KG1 (cell line): ENCODE measurements around the gene HMGN1.
"Not testable (repeated sequence)": the region's sequence is repeated elsewhere in the genome, so short reads cannot be mapped to it uniquely, and the experiment has no call there.

Experiments used
- DNase-seq: peaks from one replicate; lab custom pipeline; 2025; lab: John Stamatoyannopoulos, UW

The HMGN1 gene

GRCh38 chr21:39348355-39349210, at the start of gene HMGN1:
TSS of gene HMGN1 (minus strand) at chr21:39349088. CDS start at chr21:39348917, 171 bp downstream.
- peak; percentile 89 for DNase-seq

GRCh38 chr21:39397646-39398385, 48.9 kb upstream of the HMGN1 start:
- no peak for DNase-seq

- no peak for DNase-seq
These were observed 44.1 kb upstream of the HMGN1 start for GRCh38 chr21:39392981-39393380.

- DNase-seq = no peak
These were observed 41.4 kb upstream of the HMGN1 start for GRCh38 chr21:39390212-39390765.

GRCh38 chr21:39388811-39389155, 39.9 kb upstream of the HMGN1 start:
- no peak for DNase-seq

GRCh38 chr21:39388038-39388810, 39.3 kb upstream of the HMGN1 start:
- DNase-seq = peak; percentile 82

- DNase-seq = peak; percentile 86
These were observed 38.7 kb upstream of the HMGN1 start for GRCh38 chr21:39387461-39388037.

- no peak for DNase-seq
These were observed 38.0 kb upstream of the HMGN1 start for GRCh38 chr21:39386899-39387298.

GRCh38 chr21:39386194-39386593, 37.3 kb upstream of the HMGN1 start:
- DNase-seq = no peak

- no peak for DNase-seq
These were observed 36.6 kb upstream of the HMGN1 start for GRCh38 chr21:39385299-39386145.

- DNase-seq = no peak
These were observed 35.9 kb upstream of the HMGN1 start for GRCh38 chr21:39384674-39385298.

GRCh38 chr21:39382096-39382495, 33.2 kb upstream of the HMGN1 start:
- not testable (repeated sequence) for DNase-seq

GRCh38 chr21:39381009-39381408, 32.1 kb upstream of the HMGN1 start:
- DNase-seq = no peak

- peak; percentile 67 for DNase-seq
These were observed 31.4 kb upstream of the HMGN1 start for GRCh38 chr21:39379986-39380891.

- no peak for DNase-seq
These were observed 28.7 kb upstream of the HMGN1 start for GRCh38 chr21:39377444-39378050.

GRCh38 chr21:39375446-39375845, 26.6 kb upstream of the HMGN1 start:
- DNase-seq = no peak

- DNase-seq = no peak
These were observed 25.2 kb upstream of the HMGN1 start for GRCh38 chr21:39374046-39374445.

GRCh38 chr21:39373634-39374033, 24.7 kb upstream of the HMGN1 start:
- DNase-seq = no peak

- DNase-seq = not testable (repeated sequence)
These were observed 21.0 kb upstream of the HMGN1 start for GRCh38 chr21:39369896-39370288.
